Central memory CD8-positive, alpha-beta T cell (primary cell): ENCODE data around the gene ETAA1.

Experiments
- ATAC-seq: fragments of 150-1000 bp; cut with Tn5 transposase; replicated peaks from 2 replicates; pipeline ENCODE4 v1.10.0; 2022; ENCODE audit warnings: mild to moderate bottlenecking, moderate FRiP score, moderate number of reproducible peaks; ENCODE audit not compliant: poor library complexity, severe bottlenecking; ENCODE audit errors: extremely low read depth
- DNase-seq, 2 donors: peaks; one replicate each; pipeline ENCODE4 v3.0.0; 2021; ENCODE audit warnings: low spot score in 2 of 2
- H3K27ac Mint-ChIP-seq: one replicate; pipeline ENCODE4 v1.8.0; 2022; ENCODE audit warnings: low read depth, mild to moderate bottlenecking, moderate library complexity, mixed read lengths
- H3K27me3 Mint-ChIP-seq: one replicate; pipeline ENCODE4 v1.8.0; 2022; ENCODE audit warnings: mixed read lengths
- H3K36me3 Mint-ChIP-seq: one replicate; pipeline ENCODE4 v1.8.0; 2022; ENCODE audit warnings: mild to moderate bottlenecking, moderate library complexity, mixed read lengths; ENCODE audit not compliant: insufficient read depth
- H3K4me1 Mint-ChIP-seq: one replicate; pipeline ENCODE4 v1.8.0; 2022; ENCODE audit warnings: mixed read lengths
- H3K4me3 Mint-ChIP-seq: one replicate; pipeline ENCODE4 v1.8.0; 2022; ENCODE audit warnings: mild to moderate bottlenecking, moderate library complexity, mixed read lengths
- H3K9me3 Mint-ChIP-seq: one replicate; pipeline ENCODE4 v1.8.0; 2022; ENCODE audit warnings: mixed read lengths

The ETAA1 gene

GRCh38 chr2:67451086-67451832 is 54.1 kb downstream of the ETAA1 start:
- DNase-seq (no peak), ATAC-seq (no peak)
- H3K4me3 Mint-ChIP-seq = no peak overlapping the region
- peaks cover 1% of the 10 kb centered on the region for H3K36me3 Mint-ChIP-seq
- no peaks in the 10 kb centered on the region for H3K9me3 Mint-ChIP-seq
- H3K27me3 Mint-ChIP-seq = peaks cover 18% of the 10 kb centered on the region
- no peaks in the 10 kb centered on the region for H3K4me1 Mint-ChIP-seq
- H3K27ac Mint-ChIP-seq = no peak overlapping the region

- DNase-seq (no peak), ATAC-seq (no peak)
- Mint-ChIP-seq H3K27ac (no peak overlapping the region), H3K27me3 (peaks cover 18% of the 10 kb centered on the region), H3K36me3 (peaks cover 1% of the 10 kb centered on the region), H3K4me1 (no peaks in the 10 kb centered on the region), H3K4me3 (no peak overlapping the region), H3K9me3 (no peaks in the 10 kb centered on the region)
Observed at GRCh38 chr2:67453310-67453709, 56.2 kb downstream of the ETAA1 start.

GRCh38 chr2:67455219-67456142 is 58.3 kb downstream of the ETAA1 start:
- DNase-seq = no peak
- H3K27ac Mint-ChIP-seq = no peak overlapping the region
- H3K36me3 Mint-ChIP-seq = peaks cover 1% of the 10 kb centered on the region
- H3K4me1 Mint-ChIP-seq = no peaks in the 10 kb centered on the region
- no peak overlapping the region for H3K4me3 Mint-ChIP-seq
- no peak for ATAC-seq
- peaks cover 18% of the 10 kb centered on the region for H3K27me3 Mint-ChIP-seq
- H3K9me3 Mint-ChIP-seq = no peaks in the 10 kb centered on the region

- H3K27ac Mint-ChIP-seq = no peak overlapping the region
- no peak for DNase-seq
- no peak for ATAC-seq
- H3K9me3 Mint-ChIP-seq = no peaks in the 10 kb centered on the region
- H3K36me3 Mint-ChIP-seq = peaks cover 1% of the 10 kb centered on the region
- H3K27me3 Mint-ChIP-seq = peaks cover 11% of the 10 kb centered on the region
- no peak overlapping the region for H3K4me3 Mint-ChIP-seq
- no peaks in the 10 kb centered on the region for H3K4me1 Mint-ChIP-seq
Observed at GRCh38 chr2:67456428-67456827, 59.3 kb downstream of the ETAA1 start.

- no peak for DNase-seq
- Mint-ChIP-seq H3K36me3 (peaks cover 1% of the 10 kb centered on the region), H3K9me3 (no peaks in the 10 kb centered on the region), H3K27me3 (peaks cover 6% of the 10 kb centered on the region), H3K27ac (no peak overlapping the region), H3K4me1 (no peaks in the 10 kb centered on the region), H3K4me3 (no peak overlapping the region)
- no peak for ATAC-seq
Observed at GRCh38 chr2:67457699-67458098, 60.6 kb downstream of the ETAA1 start.

GRCh38 chr2:67459761-67460160 is 62.6 kb downstream of the ETAA1 start:
- H3K27ac Mint-ChIP-seq = no peak overlapping the region
- H3K27me3 Mint-ChIP-seq = no peaks in the 10 kb centered on the region
- no peak for ATAC-seq
- no peaks in the 10 kb centered on the region for H3K36me3 Mint-ChIP-seq
- no peaks in the 10 kb centered on the region for H3K4me1 Mint-ChIP-seq
- no peak for DNase-seq
- H3K9me3 Mint-ChIP-seq = no peaks in the 10 kb centered on the region
- H3K4me3 Mint-ChIP-seq = no peak overlapping the region
